ENCODE measurements around the gene NSMCE1. TPM values are rescaled to one million over a fixed set of nuclear protein-coding genes. Genes with fewer than 3 reads are reported as not detected.
"Not testable (repeated sequence)": the region's sequence is repeated elsewhere in the genome, so short reads cannot be mapped to it uniquely, and the experiment has no call there.

NSMCE1 gene
- total RNA-seq, 2 experiments from 2014 or later: 31.9 to 33.9 TPM

GRCh38 chr16:27209591-27209990 is 59.0 kb downstream of the NSMCE1 start:
- H3K4me3 Mint-ChIP-seq: no peak overlapping the region
- Histone ChIP-seq H3K4me3 (ENCODE audit: low read length) (no peak overlapping the region), H3K4me1 (ENCODE audit: insufficient read depth, low read length) (peaks cover 13% of the 10 kb centered on the region), H3K27me3 (ENCODE audit: control insufficient read depth in 1 of 2, insufficient read depth in 2 of 2, low read length in 2 of 2) (no peaks in the 10 kb centered on the region), H3K27ac (ENCODE audit: low read depth in 1 of 2, low read length in 2 of 2) (no peak overlapping the region), H3K9me3 (ENCODE audit: control insufficient read depth in 1 of 2, insufficient read depth in 1 of 2, low read length in 2 of 2) (no peaks in the 10 kb centered on the region), H3K36me3 (ENCODE audit: insufficient read depth, low read length) (peaks cover 31% of the 10 kb centered on the region)
- DNase-seq (no peak), ATAC-seq (ENCODE audit: poor library complexity) (no peak)
- CTCF ChIA-PET: interaction anchor here (2.8 kb wide), 1 partner anchor 30 kb away, joined by 9 read pairs; no protein-coding TSS in a partner anchor
- POLR2A ChIA-PET: interaction anchor here (1.0 kb wide), 1 partner anchor 12 kb away, joined by 4 read pairs; no protein-coding TSS in a partner anchor
- no peak for TF ChIP-seq CTCF (IDR thresholded peaks at IDR 0.05)
- peaks cover 11% of the 10 kb centered on the region for H3K4me1 Mint-ChIP-seq (ENCODE audit: low read depth)
- intact Hi-C loops (cut with DNase I, micrococcal nuclease): no loop called here
- peaks cover 44% of the 10 kb centered on the region for H3K36me3 Mint-ChIP-seq (ENCODE audit: low read depth)
- no peak overlapping the region for H3K27ac Mint-ChIP-seq
- H3K27me3 Mint-ChIP-seq: no peaks in the 10 kb centered on the region
- H3K9me3 Mint-ChIP-seq: no peaks in the 10 kb centered on the region

- H3K36me3 Mint-ChIP-seq (ENCODE audit: low read depth): peaks cover 39% of the 10 kb centered on the region
- peaks cover 25% of the 10 kb centered on the region for H3K36me3 ChIP-seq (ENCODE audit: insufficient read depth, low read length)
- H3K9me3 Mint-ChIP-seq: no peaks in the 10 kb centered on the region
- H3K4me1 ChIP-seq (ENCODE audit: insufficient read depth, low read length): peaks cover 21% of the 10 kb centered on the region
- peaks cover 17% of the 10 kb centered on the region for H3K4me1 Mint-ChIP-seq (ENCODE audit: low read depth)
- H3K27me3 ChIP-seq (ENCODE audit: control insufficient read depth in 1 of 2, insufficient read depth in 2 of 2, low read length in 2 of 2): no peaks in the 10 kb centered on the region
- H3K4me3 Mint-ChIP-seq: no peak overlapping the region
- no peak overlapping the region for H3K4me3 ChIP-seq (ENCODE audit: low read length)
- no peak overlapping the region for H3K27ac ChIP-seq (ENCODE audit: low read depth in 1 of 2, low read length in 2 of 2)
- no peak overlapping the region for H3K27ac Mint-ChIP-seq
- intact Hi-C loops (cut with DNase I, micrococcal nuclease): no loop called here
- no peak for TF ChIP-seq CTCF (IDR thresholded peaks at IDR 0.05)
- DNase-seq: no peak
- no peak for ATAC-seq (ENCODE audit: poor library complexity)
- H3K27me3 Mint-ChIP-seq: no peaks in the 10 kb centered on the region
- ChIA-PET POLR2A (interaction anchor here (1.0 to 1.4 kb wide), 2 partner anchors 13 to 20 kb away, joined by 4 read pairs; no protein-coding TSS in a partner anchor), CTCF (interaction anchor here (2.8 kb wide), 1 partner anchor 29 kb away, joined by 9 read pairs; no protein-coding TSS in a partner anchor)
- H3K9me3 ChIP-seq (ENCODE audit: control insufficient read depth in 1 of 2, insufficient read depth in 1 of 2, low read length in 2 of 2): no peaks in the 10 kb centered on the region
Measured at GRCh38 chr16:27208796-27209195, 59.8 kb downstream of the NSMCE1 start.

- peaks cover 39% of the 10 kb centered on the region for H3K36me3 Mint-ChIP-seq (ENCODE audit: low read depth)
- no peaks in the 10 kb centered on the region for H3K27me3 ChIP-seq (ENCODE audit: control insufficient read depth in 1 of 2, insufficient read depth in 2 of 2, low read length in 2 of 2)
- CTCF ChIA-PET: interaction anchor here (1.1 to 2.8 kb wide), 2 partner anchors 29 to 42 kb away, joined by 3 to 9 read pairs; no protein-coding TSS in a partner anchor
- H3K4me1 Mint-ChIP-seq (ENCODE audit: low read depth): peaks cover 23% of the 10 kb centered on the region
- no peak for ATAC-seq (ENCODE audit: poor library complexity)
- no peak for TF ChIP-seq CTCF (IDR thresholded peaks at IDR 0.05)
- no peak overlapping the region for H3K27ac ChIP-seq (ENCODE audit: low read depth in 1 of 2, low read length in 2 of 2)
- no peaks in the 10 kb centered on the region for H3K27me3 Mint-ChIP-seq
- no peaks in the 10 kb centered on the region for H3K9me3 Mint-ChIP-seq
- H3K36me3 ChIP-seq (ENCODE audit: insufficient read depth, low read length): peaks cover 22% of the 10 kb centered on the region
- no peak overlapping the region for H3K4me3 ChIP-seq (ENCODE audit: low read length)
- intact Hi-C loops (cut with DNase I, micrococcal nuclease): no loop called here
- H3K27ac Mint-ChIP-seq: no peak overlapping the region
- POLR2A ChIA-PET: interaction anchor here (1.0 to 1.4 kb wide), 2 partner anchors 21 to 23 kb away, joined by 3 to 4 read pairs; no protein-coding TSS in a partner anchor
- peaks cover 23% of the 10 kb centered on the region for H3K4me1 ChIP-seq (ENCODE audit: insufficient read depth, low read length)
- H3K9me3 ChIP-seq (ENCODE audit: control insufficient read depth in 1 of 2, insufficient read depth in 1 of 2, low read length in 2 of 2): no peaks in the 10 kb centered on the region
- no peak for DNase-seq
- H3K4me3 Mint-ChIP-seq: no peak overlapping the region
Measured at GRCh38 chr16:27208081-27208680, 60.4 kb downstream of the NSMCE1 start.

- peaks cover 30% of the 10 kb centered on the region for H3K4me1 ChIP-seq (ENCODE audit: insufficient read depth, low read length)
- not testable (repeated sequence) for H3K9me3 Mint-ChIP-seq; H3K4me3 Mint-ChIP-seq; H3K27me3 ChIP-seq (ENCODE audit: control insufficient read depth in 1 of 2, insufficient read depth in 2 of 2, low read length in 2 of 2); H3K27ac Mint-ChIP-seq; DNase-seq; ATAC-seq (ENCODE audit: poor library complexity); H3K27ac ChIP-seq (ENCODE audit: low read depth in 1 of 2, low read length in 2 of 2); H3K4me3 ChIP-seq (ENCODE audit: low read length); H3K27me3 Mint-ChIP-seq; H3K9me3 ChIP-seq (ENCODE audit: control insufficient read depth in 1 of 2, insufficient read depth in 1 of 2, low read length in 2 of 2)
- Mint-ChIP-seq H3K36me3 (ENCODE audit: low read depth) (peaks cover 34% of the 10 kb centered on the region), H3K4me1 (ENCODE audit: low read depth) (peaks cover 32% of the 10 kb centered on the region)
- intact Hi-C loops (cut with DNase I, micrococcal nuclease): loop anchor here in 1 of 2 experiments (2.0 kb wide), 1 partner anchor 20 kb away; no protein-coding TSS in a partner anchor
- POLR2A ChIA-PET: interaction anchor here (1.0 kb wide), 1 partner anchor 24 kb away, joined by 3 read pairs; no protein-coding TSS in a partner anchor
- CTCF ChIA-PET: interaction anchor here (1.1 kb wide), 1 partner anchor 43 kb away, joined by 3 read pairs; no protein-coding TSS in a partner anchor
- H3K36me3 ChIP-seq (ENCODE audit: insufficient read depth, low read length): peaks cover 21% of the 10 kb centered on the region
Measured at GRCh38 chr16:27207121-27207520, 61.5 kb downstream of the NSMCE1 start.

Measured in CD4-positive, alpha-beta T cell (primary cell).